Spinal cord (tissue), 10 donors: ENCODE measurements around the gene MMEL1. TPM values are rescaled to one million over a fixed set of nuclear protein-coding genes. Genes with fewer than 3 reads are reported as not detected.
"Not testable (repeated sequence)": the region's sequence is repeated elsewhere in the genome, so short reads cannot be mapped to it uniquely, and the experiment has no call there.

Experiments used
- DNase-seq, 6 donors: peaks; one replicate each; pipeline versions ENCODE4 v3.0.0 to v3.0.0-alpha.2; 2013 to 2015; ENCODE audit warnings: low spot score in 6 of 6, low read depth in 4 of 6
- H3K27ac ChIP-seq: one replicate; pipeline ENCODE4 v1.5.1; 2013; ENCODE audit warnings: low read depth, low read length, control low read depth
- H3K27me3 ChIP-seq: one replicate; pipeline ENCODE4 v1.6.1; 2013; ENCODE audit warnings: low read length; ENCODE audit not compliant: control insufficient read depth, insufficient read depth
- H3K36me3 ChIP-seq: one replicate; pipeline ENCODE4 v1.6.1; 2013; ENCODE audit warnings: low read length; ENCODE audit not compliant: control insufficient read depth, insufficient read depth
- H3K4me1 ChIP-seq: one replicate; pipeline ENCODE4 v1.6.1; 2013; ENCODE audit warnings: low read length; ENCODE audit not compliant: control insufficient read depth, insufficient read depth
- H3K4me3 ChIP-seq: one replicate; pipeline ENCODE4 v1.5.1; 2013; ENCODE audit warnings: low read depth, low read length, control low read depth
- H3K9me3 ChIP-seq: one replicate; pipeline ENCODE4 v1.6.1; 2013; ENCODE audit warnings: low read length; ENCODE audit not compliant: control insufficient read depth, insufficient read depth
- WGBS: methylation state at CpG from one replicate; pipeline ENCODE4 v1.1.5; 2013; ENCODE audit warnings: missing lambda C conversion rate; ENCODE audit not compliant: insufficient coverage; 5-methylcytosine and 5-hydroxymethylcytosine counted together
- polyA plus RNA-seq, 2 donors: library from polyadenylated mRNA; unstranded; fragments of 120-200 nt; gene quantifications; one replicate each; pipeline ENCODE4 v1.2.1, GENCODE V29; 2013; ENCODE audit not compliant: insufficient read length in 2 of 2
- total RNA-seq, 2 donors: library from RNA; depleted of rRNA in 1 of 2; stranded (reverse); fragments of 120-200 nt in 1 of 2; fragments of >200 nt in 1 of 2; gene quantifications; one replicate each; pipeline versions ENCODE4 v1.2.3 to v1.2.4, GENCODE V29; 2013 to 2014
- donor health status: healthy.

The MMEL1 gene
- total and polyA plus RNA-seq, 4 donors = 2.3 to 3.9 (median 2.6) TPM

- not testable (repeated sequence) for H3K9me3 ChIP-seq, H3K4me3 ChIP-seq, DNase-seq, H3K36me3 ChIP-seq, H3K27me3 ChIP-seq, H3K4me1 ChIP-seq, H3K27ac ChIP-seq
- 24% methylated on average over 12 of the region's 12 CpGs for WGBS
Observed at GRCh38 chr1:2652926-2653571, 20.2 kb upstream of the MMEL1 start.

GRCh38 chr1:2652152-2652925 lies 19.5 kb upstream of the MMEL1 start:
- DNase-seq, H3K4me3 ChIP-seq, H3K27ac ChIP-seq, H3K27me3 ChIP-seq, H3K4me1 ChIP-seq, H3K9me3 ChIP-seq, H3K36me3 ChIP-seq: not testable (repeated sequence)
- 40% methylated on average over 16 of the region's 16 CpGs for WGBS

GRCh38 chr1:2650967-2651645 lies 18.3 kb upstream of the MMEL1 start:
- Histone ChIP-seq H3K4me3 (no peak overlapping the region), H3K9me3 (no peaks in the 10 kb centered on the region)
- WGBS = 57% methylated on average over 10 of the region's 10 CpGs

GRCh38 chr1:2646837-2647236 lies 14.0 kb upstream of the MMEL1 start:
- Histone ChIP-seq H3K4me1 (peaks cover 17% of the 10 kb centered on the region), H3K9me3 (no peaks in the 10 kb centered on the region), H3K27me3 (no peaks in the 10 kb centered on the region), H3K4me3 (no peak overlapping the region), H3K27ac (no peak overlapping the region), H3K36me3 (peaks cover under 1% of the 10 kb centered on the region)
- WGBS = 75% methylated on average over 1 of the region's 5 CpGs
- DNase-seq = no peak

More at GRCh38 chr1:2650967-2651645, 18.3 kb upstream of the MMEL1 start:
- Histone ChIP-seq H3K4me1 (no peaks in the 10 kb centered on the region), H3K36me3 (peaks cover 8% of the 10 kb centered on the region), H3K27ac (no peak overlapping the region), H3K27me3 (no peaks in the 10 kb centered on the region)
- DNase-seq = no peak

- DNase-seq = no peak
- H3K27ac ChIP-seq = no peak overlapping the region
- WGBS = 70% methylated on average over 10 of the region's 11 CpGs
Observed at GRCh38 chr1:2645776-2646175, 13.0 kb upstream of the MMEL1 start.

GRCh38 chr1:2645143-2645542 lies 12.3 kb upstream of the MMEL1 start:
- peaks cover 29% of the 10 kb centered on the region for H3K4me1 ChIP-seq
- no peaks in the 10 kb centered on the region for H3K9me3 ChIP-seq
- DNase-seq = no peak
- H3K27me3 ChIP-seq = no peaks in the 10 kb centered on the region
- WGBS = 88% methylated on average over 9 of the region's 14 CpGs
- peaks cover 12% of the 10 kb centered on the region for H3K36me3 ChIP-seq
- no peak overlapping the region for H3K27ac ChIP-seq
- H3K4me3 ChIP-seq = no peak overlapping the region

More at GRCh38 chr1:2645776-2646175, 13.0 kb upstream of the MMEL1 start:
- H3K9me3 ChIP-seq = no peaks in the 10 kb centered on the region
- no peaks in the 10 kb centered on the region for H3K27me3 ChIP-seq
- no peak overlapping the region for H3K4me3 ChIP-seq
- H3K36me3 ChIP-seq = peaks cover 7% of the 10 kb centered on the region
- peaks cover 24% of the 10 kb centered on the region for H3K4me1 ChIP-seq

- H3K27ac ChIP-seq = no peak overlapping the region
- H3K9me3 ChIP-seq = no peaks in the 10 kb centered on the region
- no peak overlapping the region for H3K4me3 ChIP-seq
- H3K36me3 ChIP-seq = peaks cover 17% of the 10 kb centered on the region
- DNase-seq = no peak
- H3K27me3 ChIP-seq = no peaks in the 10 kb centered on the region
- 91% methylated on average over 11 of the region's 12 CpGs for WGBS
- peaks cover 29% of the 10 kb centered on the region for H3K4me1 ChIP-seq
Observed at GRCh38 chr1:2644591-2645101, 11.8 kb upstream of the MMEL1 start.

- H3K9me3 ChIP-seq = no peaks in the 10 kb centered on the region
- peaks cover 20% of the 10 kb centered on the region for H3K36me3 ChIP-seq
- WGBS = 86% methylated on average over 14 of the region's 14 CpGs
- DNase-seq = no peak
- no peaks in the 10 kb centered on the region for H3K27me3 ChIP-seq
- H3K4me3 ChIP-seq = no peak overlapping the region
- no peak overlapping the region for H3K27ac ChIP-seq
- H3K4me1 ChIP-seq = peaks cover 29% of the 10 kb centered on the region
Observed at GRCh38 chr1:2644171-2644570, 11.4 kb upstream of the MMEL1 start.

- peaks cover 29% of the 10 kb centered on the region for H3K4me1 ChIP-seq
- H3K4me3 ChIP-seq = peak overlapping the region; percentile 53
- H3K27ac ChIP-seq = no peak overlapping the region
- peak in 1 of 6 donors; percentile 5 for DNase-seq
- WGBS = 5% methylated on average over 22 of the region's 24 CpGs
- H3K9me3 ChIP-seq = no peaks in the 10 kb centered on the region
- H3K27me3 ChIP-seq = no peaks in the 10 kb centered on the region
- H3K36me3 ChIP-seq = peaks cover 20% of the 10 kb centered on the region
Observed at GRCh38 chr1:2643414-2644077, 10.7 kb upstream of the MMEL1 start.
